DMS53 treated with DMSO at 0.1 percent for 48 hours (cell line): ENCODE results near the gene APOO.

Experiments used
- DNase-seq: peaks from one replicate; lab custom pipeline; 2025; ENCODE audit not compliant: unreplicated experiment; lab: John Stamatoyannopoulos, UW

APOO gene

GRCh38 chrX:23907498-23908218, at the start of gene APOO, which contains the start of gene CXorf58:
Gene APOO, minus strand, starts transcription at chrX:23907938. Its CDS starts 236 bp downstream, at chrX:23907702.
Gene CXorf58, plus strand, starts transcription at chrX:23908006. Its CDS starts 2,297 bp downstream, at chrX:23910303.
- peak; percentile 90 for DNase-seq

DNA sequence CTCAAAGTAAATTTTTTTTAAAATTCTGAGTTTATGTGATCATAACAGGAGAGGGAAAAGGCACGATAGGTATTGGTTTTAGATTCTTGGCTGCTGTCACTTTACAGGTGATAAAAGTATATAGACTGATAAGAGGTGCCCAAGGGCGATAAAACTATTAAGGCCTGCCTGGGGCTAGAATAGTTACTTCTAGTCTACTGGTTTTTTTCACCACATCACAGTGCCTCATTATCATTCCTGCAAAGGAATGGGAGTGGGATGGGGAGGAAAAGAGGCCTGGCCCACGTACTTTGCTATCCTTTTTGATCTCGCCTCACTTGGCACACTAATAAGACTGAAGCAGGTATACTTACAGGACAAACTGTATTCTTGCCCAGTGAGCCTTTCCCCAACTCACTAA, 46.7 kb upstream of the APOO start:
- no peak for DNase-seq

DNA sequence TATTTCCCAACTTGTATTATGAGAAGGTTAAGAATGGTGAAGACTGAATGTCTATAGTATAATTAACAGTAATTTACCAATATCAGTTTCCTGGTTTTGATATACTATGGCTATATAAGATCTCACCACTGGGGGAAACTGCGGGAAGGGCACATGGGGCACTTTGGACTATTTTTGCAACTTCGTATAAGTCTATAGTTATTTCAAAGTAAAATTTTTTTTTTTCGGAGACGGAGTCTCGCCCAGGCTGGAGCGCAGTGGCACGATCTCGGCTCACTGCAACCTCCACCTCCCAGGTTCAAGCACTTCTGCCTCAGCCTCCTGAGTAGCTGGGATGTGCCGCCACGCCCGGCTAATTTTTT, 46.2 kb upstream of the APOO start:
- no peak for DNase-seq

DNA sequence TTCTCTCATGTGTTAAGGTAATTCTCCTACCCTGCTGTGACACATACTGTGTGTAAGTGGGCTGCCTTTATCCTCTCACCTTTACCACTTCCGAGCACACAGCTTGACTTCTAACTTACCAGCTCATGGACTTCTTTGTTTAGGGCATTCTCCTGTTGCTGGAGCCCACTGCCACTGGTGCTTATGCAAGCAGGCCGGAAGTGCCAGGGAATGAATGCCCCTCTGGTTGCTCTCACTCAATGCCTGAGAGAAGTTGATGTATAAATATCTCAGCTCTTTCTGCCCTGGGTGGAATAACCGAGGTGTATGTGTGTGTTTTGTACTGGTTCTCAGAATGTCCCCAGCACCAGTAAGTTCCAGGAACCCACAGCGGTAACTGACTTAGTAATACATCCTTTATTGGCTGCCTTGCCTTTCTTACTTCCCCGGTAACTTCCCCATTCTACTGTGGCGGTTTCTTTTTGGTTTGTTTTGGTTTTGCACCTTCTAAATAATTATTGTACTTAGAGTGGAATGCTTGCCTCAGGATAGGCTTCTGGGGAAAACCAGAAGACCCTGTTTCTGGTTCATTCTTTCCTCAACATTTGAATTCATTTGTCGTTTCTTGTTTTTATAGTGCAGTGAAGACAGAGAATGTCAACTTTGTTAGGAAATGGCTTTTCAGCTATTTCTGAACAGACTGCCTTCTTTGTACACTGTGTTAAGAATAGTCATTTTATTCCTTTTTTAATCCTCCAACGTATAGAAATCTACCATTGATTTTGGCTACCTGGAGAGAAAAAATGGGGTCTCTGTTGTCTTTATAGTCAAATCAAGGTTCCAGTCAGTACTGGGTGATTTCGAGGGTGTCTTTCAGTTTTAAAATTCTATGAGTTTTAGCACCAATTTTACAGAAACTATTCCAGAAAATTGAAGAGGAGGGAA, 45.5 kb upstream of the APOO start:
- DNase-seq, result no peak

GRCh38 chrX:23952391-23952790, 44.7 kb upstream of the APOO start:
- DNase-seq, result no peak

GRCh38 chrX:23945206-23945605, 37.5 kb upstream of the APOO start:
- no peak for DNase-seq

- DNase-seq, result no peak
Observed at GRCh38 chrX:23944234-23944633, 36.5 kb upstream of the APOO start.

GRCh38 chrX:23939203-23939602, 31.5 kb upstream of the APOO start:
- no peak for DNase-seq

DNA sequence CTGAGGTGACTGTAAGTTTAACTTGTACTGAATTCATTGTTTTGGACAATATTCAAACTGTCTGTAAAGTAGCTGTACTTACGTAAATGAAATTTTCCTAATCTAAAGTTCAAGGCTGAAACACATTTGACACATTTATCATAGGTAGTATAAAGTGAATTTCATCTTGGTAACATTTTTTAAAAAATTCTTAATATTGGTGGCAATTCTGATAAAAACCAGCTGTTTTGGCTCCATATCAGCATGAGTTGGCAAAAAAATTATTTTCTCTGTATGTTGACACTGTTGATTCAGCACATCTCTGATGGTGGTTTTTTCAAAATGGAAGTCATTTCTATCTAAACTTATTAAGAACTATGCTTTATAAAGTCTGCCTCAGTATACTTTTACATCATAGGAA, 31.0 kb upstream of the APOO start:
- no peak for DNase-seq

DNA sequence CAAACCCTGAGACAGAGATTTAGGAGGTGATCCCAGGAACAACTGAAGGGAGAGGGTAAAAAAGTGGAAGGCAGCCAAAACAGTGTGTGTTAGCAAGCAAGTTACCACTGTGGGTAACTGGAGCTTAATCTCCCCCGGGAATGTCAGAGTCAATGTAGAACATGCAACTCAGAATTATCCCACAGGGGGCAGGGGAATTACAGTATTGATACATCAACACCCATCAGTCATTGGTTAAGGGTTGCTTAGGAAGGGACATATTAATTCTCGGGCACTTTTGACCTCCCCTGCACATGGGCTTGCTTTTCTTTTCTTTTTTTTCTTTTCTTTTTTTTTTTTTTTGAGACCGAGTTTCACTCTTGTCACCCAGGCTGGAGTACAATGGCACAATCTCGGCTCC, 29.4 kb upstream of the APOO start:
- DNase-seq, result no peak

DNA sequence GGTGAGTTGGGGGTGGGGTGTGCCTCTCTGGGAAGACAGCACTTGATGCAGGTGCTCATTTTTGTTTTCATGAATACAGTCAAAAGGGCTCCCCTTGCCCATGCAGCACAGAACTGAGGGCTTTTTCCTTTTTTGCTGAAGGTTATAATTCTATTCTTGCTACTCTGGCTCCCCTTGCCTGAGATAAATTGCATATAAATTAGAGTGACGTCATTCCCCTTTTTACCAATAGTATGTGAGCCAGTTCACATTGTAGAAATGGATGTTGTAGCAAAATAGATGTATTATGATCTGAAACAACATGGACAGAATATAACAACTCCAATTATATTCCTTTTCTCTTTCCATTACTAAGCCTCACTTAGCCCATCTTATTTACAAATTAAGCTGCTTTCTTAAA, 28.4 kb upstream of the APOO start:
- no peak for DNase-seq

GRCh38 chrX:23935106-23935505, 27.4 kb upstream of the APOO start:
- DNase-seq, result no peak

- no peak for DNase-seq
Observed at GRCh38 chrX:23932046-23932445, 24.3 kb upstream of the APOO start.

GRCh38 chrX:23930894-23931604, 23.3 kb upstream of the APOO start:
- DNase-seq, result no peak

GRCh38 chrX:23926015-23926414, 18.3 kb upstream of the APOO start:
- no peak for DNase-seq

- no peak for DNase-seq
Observed at GRCh38 chrX:23919706-23920320, 12.1 kb upstream of the APOO start.

DNA sequence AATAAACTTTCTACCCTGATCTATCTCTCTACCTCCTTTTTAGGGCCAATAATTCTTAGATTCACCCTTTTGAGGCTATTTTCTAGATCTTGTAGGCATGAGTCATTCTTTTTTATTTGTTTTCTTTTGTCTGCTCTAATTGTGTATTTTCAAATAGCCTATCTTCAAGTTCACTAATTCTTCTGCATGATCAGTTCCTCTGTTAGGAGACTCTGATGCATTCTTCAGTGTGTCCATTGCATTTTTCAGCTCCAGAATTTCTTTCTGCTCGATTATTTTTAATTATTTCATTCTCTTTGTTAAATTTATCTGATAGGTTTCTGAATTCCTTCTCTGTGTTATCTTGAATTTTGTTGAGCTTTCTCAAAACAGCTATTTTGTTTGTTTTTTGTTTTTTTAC, 11.4 kb upstream of the APOO start:
- DNase-seq, result no peak

- DNase-seq, result no peak
Observed at GRCh38 chrX:23911126-23911835, 3.5 kb upstream of the APOO start.

GRCh38 chrX:23908219-23909004, 674 bp upstream of the APOO start:
- no peak for DNase-seq

- no peak for DNase-seq
Observed at GRCh38 chrX:23907111-23907497, 634 bp downstream of the APOO start.
